IMR-90 (cell line): Measurements from ENCODE around the gene VDAC1. TPM values are rescaled to one million over a fixed set of nuclear protein-coding genes. Genes with fewer than 3 reads are reported as not detected.

Experiments used
- ATAC-seq: fragments of 200-7000 bp; cut with Tn5 transposase; 2 replicates; pipeline ENCODE4 v1.9.1; 2020; ENCODE audit warnings: low read depth, mild to moderate bottlenecking, moderate library complexity
- BruUV-seq: library from RNA; stranded (reverse); fragments of 400-500 nt; replicated peaks from 2 replicates; lab custom pipeline; 2021; lab: Mats Ljungman, UMichigan
- CTCF ChIA-PET: fragments of 300-600 bp; formaldehyde crosslinking; extraction: SDS; loops from one replicate; lab custom pipeline; 2021; ENCODE audit warnings: antibody characterized with exemption; lab: Yijun Ruan, JAX
- POLR2A ChIA-PET: fragments of 300-600 bp; sonication (Branson Sonifier 250); formaldehyde crosslinking; loops from one replicate; lab custom pipeline; 2022; ENCODE audit warnings: antibody characterized with exemption; ENCODE audit not compliant: unreplicated experiment; lab: Charles Lee
- DNase-seq: peaks from one replicate; pipeline ENCODE4 v3.0.0; 2013
- H2AFZ ChIP-seq: replicated peaks from 2 replicates; pipeline ENCODE3; 2013; ENCODE audit warnings: low read length, mild to moderate bottlenecking; ENCODE audit not compliant: poor library complexity
- H2AK5ac ChIP-seq: 2 replicates; pipeline ENCODE4 v1.6.1; 2013; ENCODE audit warnings: low read depth, low read length, inconsistent platforms
- H2AK9ac ChIP-seq: replicated peaks from 2 replicates; pipeline ENCODE3; 2013; ENCODE audit warnings: mild to moderate bottlenecking, low read depth, low read length, moderate library complexity; ENCODE audit not compliant: poor library complexity
- H2BK120ac ChIP-seq: 2 replicates; pipeline ENCODE4 v1.6.1; 2013; ENCODE audit warnings: low read depth, low read length, inconsistent platforms
- H2BK15ac ChIP-seq: 3 replicates; pipeline ENCODE4 v1.6.1; 2013; ENCODE audit warnings: low read depth, low read length, inconsistent platforms
- H2BK20ac ChIP-seq: 2 replicates; pipeline ENCODE4 v1.6.1; 2013; ENCODE audit warnings: low read depth, mild to moderate bottlenecking, inconsistent platforms, low read length, moderate library complexity
- H2BK5ac ChIP-seq: 2 replicates; pipeline ENCODE4 v1.6.1; 2013; ENCODE audit warnings: mild to moderate bottlenecking, low read depth, low read length, inconsistent platforms; ENCODE audit not compliant: poor library complexity, severe bottlenecking
- H3K14ac ChIP-seq: replicated peaks from 2 replicates; pipeline ENCODE4 v1.6.1; 2013; ENCODE audit warnings: low read depth, low read length, inconsistent platforms
- H3K18ac ChIP-seq: 2 replicates; pipeline ENCODE4 v1.6.1; 2013; ENCODE audit warnings: low read depth, low read length, control low read depth
- H3K23ac ChIP-seq: 2 replicates; pipeline ENCODE4 v1.6.1; 2013; ENCODE audit warnings: low read depth, low read length, inconsistent platforms
- H3K27ac ChIP-seq: 2 replicates; pipeline ENCODE4 v1.5.1; 2013; ENCODE audit warnings: mild to moderate bottlenecking, control low read depth, low read length; ENCODE audit not compliant: insufficient read depth
- H3K27me3 ChIP-seq: 2 replicates; pipeline ENCODE4 v1.6.1; 2013; ENCODE audit warnings: low read length; ENCODE audit not compliant: control insufficient read depth, insufficient read depth
- H3K36me3 ChIP-seq: 2 replicates; pipeline ENCODE4 v1.6.1; 2013; ENCODE audit warnings: low read length, mixed read lengths; ENCODE audit not compliant: control insufficient read depth, insufficient read depth
- H3K4ac ChIP-seq: 2 replicates; pipeline ENCODE4 v1.6.1; 2013; ENCODE audit warnings: low read depth, low read length, inconsistent platforms
- H3K4me1 ChIP-seq: 2 replicates; pipeline ENCODE4 v1.6.1; 2013; ENCODE audit warnings: low read length, mixed read lengths; ENCODE audit not compliant: control insufficient read depth, insufficient read depth
- H3K4me2 ChIP-seq: 2 replicates; pipeline ENCODE4 v1.6.1; 2013; ENCODE audit warnings: low read depth, mild to moderate bottlenecking, control low read depth, low read length, moderate library complexity
- H3K4me3 ChIP-seq: 2 replicates; pipeline ENCODE4 v1.5.1; 2013; ENCODE audit warnings: low read depth, mild to moderate bottlenecking, control low read depth, low read length, moderate library complexity; ENCODE audit not compliant: insufficient read depth
- H3K56ac ChIP-seq: 2 replicates; pipeline ENCODE4 v1.6.1; 2013; ENCODE audit warnings: low read length, inconsistent platforms; ENCODE audit not compliant: insufficient read depth; ENCODE audit errors: extremely low read depth
- H3K79me1 ChIP-seq, 2 experiments: 2 replicates each; pipeline ENCODE4 v1.6.1; 2013; ENCODE audit warnings: low read length in 2 of 2, inconsistent platforms in 1 of 2, low read depth in 1 of 2
- H3K9ac ChIP-seq: 2 replicates; pipeline ENCODE4 v1.6.1; 2013; ENCODE audit warnings: low read depth, low read length, control low read depth
- H3K9me1 ChIP-seq: 2 replicates; pipeline ENCODE4 v1.6.1; 2013; ENCODE audit warnings: low read length, inconsistent platforms; ENCODE audit not compliant: insufficient read depth
- H3K9me3 ChIP-seq: 2 replicates; pipeline ENCODE4 v1.6.1; 2013; ENCODE audit warnings: low read length; ENCODE audit not compliant: control insufficient read depth, insufficient read depth
- H4K20me1 ChIP-seq: 2 replicates; pipeline ENCODE4 v1.6.1; 2013; ENCODE audit warnings: low read length, inconsistent platforms; ENCODE audit not compliant: insufficient read depth
- H4K5ac ChIP-seq: 2 replicates; pipeline ENCODE4 v1.6.1; 2013; ENCODE audit warnings: mild to moderate bottlenecking, low read depth, low read length, control low read depth
- H4K8ac ChIP-seq, 2 experiments: 2 replicates each; pipeline ENCODE4 v1.6.1; 2013; ENCODE audit warnings: low read depth in 2 of 2, low read length in 2 of 2, control low read depth in 1 of 2, inconsistent platforms in 1 of 2
- H4K91ac ChIP-seq: 2 replicates; pipeline ENCODE4 v1.6.1; 2013; ENCODE audit warnings: low read depth, low read length, inconsistent platforms; ENCODE audit not compliant: insufficient read depth
- CEBPB ChIP-seq: IDR thresholded peaks from 2 replicates; pipeline ENCODE4 v1.6.1; 2012; ENCODE audit warnings: low read depth, low read length, improper control_type of control experiment
- RFX5 ChIP-seq: IDR thresholded peaks from 2 replicates; pipeline ENCODE4 v1.8.0; 2012; ENCODE audit warnings: low read depth, mild to moderate bottlenecking, low read length, moderate library complexity
- dilution Hi-C: fragments of 300-500 bp; cut with HindIII; formaldehyde crosslinking; loops from one replicate; pipeline ENCODE4 v1.14.3; 2018; ENCODE audit warnings: low sequenced_read_pairs; ENCODE audit not compliant: unreplicated experiment
- in situ Hi-C: fragments of 300-500 bp; cut with MboI; formaldehyde crosslinking; loops from 3 replicates; pipeline ENCODE4 v1.14.3; 2019; ENCODE audit warnings: low sequenced_read_pairs, inconsistent platforms, mixed read lengths
- intact Hi-C: fragments of 100-400 bp; cut with micrococcal nuclease; formaldehyde crosslinking; loops from 2 replicates; pipeline ENCODE4 v1.10.0; 2022
- polyA plus RNA-seq, 3 experiments: library from polyadenylated mRNA; depleted of rRNA; stranded (reverse); fragments of >200 nt; gene quantifications; 2 replicates each; pipeline ENCODE4 v1.2.3, GENCODE V29; 2012; ENCODE audit warnings: low replicate concordance in 1 of 3
- total RNA-seq: library from RNA; depleted of rRNA; stranded (reverse); fragments of >200 nt; gene quantifications from 2 replicates; pipeline ENCODE4 v1.2.3, GENCODE V29; 2012

VDAC1 gene
- total and polyA plus RNA-seq, 2 of the 4 experiments (the other 2 are of a cell fraction) = 289 to 365 TPM

GRCh38 chr5:134048864-134049263 is 44.1 kb upstream of the VDAC1 start:
- Histone ChIP-seq H4K91ac (no peak overlapping the region), H3K4me3 (no peak overlapping the region), H3K56ac (no peak overlapping the region), H3K9ac (no peak overlapping the region), H4K5ac (no peak overlapping the region), H3K4me1 (no peaks in the 10 kb centered on the region), H3K23ac (no peak overlapping the region), H3K18ac (no peak overlapping the region), H3K14ac (no peak overlapping the region), H2AFZ (no peak overlapping the region), H3K4me2 (no peak overlapping the region), H3K9me1 (no peaks in the 10 kb centered on the region), H2AK9ac (no peak overlapping the region), H3K27me3 (peaks cover 37% of the 10 kb centered on the region), H2BK20ac (no peak overlapping the region), H3K79me1 (no peaks in the 10 kb centered on the region), H2AK5ac (no peak overlapping the region), H4K20me1 (no peaks in the 10 kb centered on the region), H3K36me3 (no peaks in the 10 kb centered on the region), H4K8ac (no peak overlapping the region), H3K9me3 (no peaks in the 10 kb centered on the region), H2BK15ac (no peak overlapping the region), H3K27ac (no peak overlapping the region), H3K4ac (no peak overlapping the region), H2BK120ac (no peak overlapping the region), H2BK5ac (no peak overlapping the region)
- ChIA-PET POLR2A (no interaction called here), CTCF (interaction anchor here (4.5 kb wide), 1 partner anchor 9 kb away, joined by 26 read pairs; no protein-coding TSS in a partner anchor)
- dilution Hi-C loops = no loop called here
- ATAC-seq (no peak), DNase-seq (no peak)
- in situ Hi-C loops = loop anchor here (25.0 kb wide), 1 partner anchor 238 kb away; no protein-coding TSS in a partner anchor
- TF ChIP-seq RFX5 (no peak), CEBPB (no peak)
- intact Hi-C loops = no loop called here
- no TSS peak for BruUV-seq
